ENCODE results near the gene SRSF5. TPM values are rescaled to one million over a fixed set of nuclear protein-coding genes. Genes with fewer than 3 reads are reported as not detected.

The SRSF5 gene
- total and polyA plus RNA-seq, 2 donors (not counting 3 experiments of a cell fraction or from before 2014, with no cell fraction given), result 192 to 253 TPM

DNA sequence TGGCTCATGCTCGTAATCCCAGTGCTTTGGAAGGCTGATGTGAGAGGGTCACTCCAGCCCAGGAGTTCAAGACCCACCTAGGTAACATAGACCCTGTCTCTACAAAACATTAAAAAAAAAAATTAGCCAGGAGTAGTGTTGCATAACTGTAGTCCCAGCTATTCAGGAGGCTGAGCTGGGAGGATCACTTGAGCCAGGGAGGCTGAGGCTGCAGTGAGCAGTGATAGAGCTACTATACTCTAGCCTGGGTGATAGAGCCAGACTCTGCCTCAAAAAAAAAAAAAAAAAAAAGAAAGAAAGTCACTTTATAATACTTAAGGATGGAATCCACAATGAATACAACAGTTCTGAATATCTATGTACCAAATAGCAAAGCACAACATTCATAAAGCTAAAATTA is 40.2 kb downstream of the SRSF5 start:
- DNase-seq (ENCODE audit: low read depth, low spot score), result no peak
- FAIRE-seq, result no peak
- dilution Hi-C loops (cut with MboI; ENCODE audit: extremely low pct_ligation_motif_present, low sequenced_read_pairs), result no loop called here

More for the DNA sequence above, 40.2 kb downstream of the SRSF5 start:
- H3K27ac ChIP-seq (ENCODE audit: insufficient read depth, low read depth, low read length), result no peak overlapping the region
- POLR2A ChIA-PET, result interaction anchor here (0.5 kb wide), 1 partner anchor 85 kb away, joined by 3 read pairs; no protein-coding TSS in a partner anchor
- H2AFZ ChIP-seq (ENCODE audit: low read depth, low read length), result no peak overlapping the region
- H3K4me3 ChIP-seq (replicated peaks in 1 of 3; ENCODE audit: insufficient read depth in 1 of 3, low read depth in 1 of 3, low read length in 3 of 3), result no peak overlapping the region
- no peak overlapping the region for H3K9ac ChIP-seq (replicated peaks; ENCODE audit: extremely low read depth, insufficient read depth, low read length)
- CTCF ChIA-PET, result interaction anchor here (2.0 to 3.0 kb wide), 2 partner anchors 76 to 221 kb away, joined by 6 to 8 read pairs; no protein-coding TSS in a partner anchor
- TF ChIP-seq JUN (IDR thresholded peaks at IDR 0.05; ENCODE audit: borderline replicate concordance, insufficient read depth, insufficient read length, low read depth) (no peak), EZH2 (IDR thresholded peaks at IDR 0.05; ENCODE audit: borderline replicate concordance, low read depth, low read length, severe bottlenecking) (no peak), GATA2 (IDR thresholded peaks at IDR 0.05; ENCODE audit: insufficient read depth, insufficient read length, low read depth, low read length) (no peak), POLR2AphosphoS5 (IDR thresholded peaks at IDR 0.05; ENCODE audit: insufficient read depth, low read depth, low read length) (no peak), FOS (IDR thresholded peaks at IDR 0.05; ENCODE audit: borderline replicate concordance, insufficient read depth, low read length) (no peak), MYC (IDR thresholded peaks at IDR 0.05; ENCODE audit: low read depth, low read length) (no peak), POLR2A (IDR thresholded peaks at IDR 0.05; ENCODE audit: low read depth, low read length) (no peak)
- TF ChIP-seq, protein P1, sequence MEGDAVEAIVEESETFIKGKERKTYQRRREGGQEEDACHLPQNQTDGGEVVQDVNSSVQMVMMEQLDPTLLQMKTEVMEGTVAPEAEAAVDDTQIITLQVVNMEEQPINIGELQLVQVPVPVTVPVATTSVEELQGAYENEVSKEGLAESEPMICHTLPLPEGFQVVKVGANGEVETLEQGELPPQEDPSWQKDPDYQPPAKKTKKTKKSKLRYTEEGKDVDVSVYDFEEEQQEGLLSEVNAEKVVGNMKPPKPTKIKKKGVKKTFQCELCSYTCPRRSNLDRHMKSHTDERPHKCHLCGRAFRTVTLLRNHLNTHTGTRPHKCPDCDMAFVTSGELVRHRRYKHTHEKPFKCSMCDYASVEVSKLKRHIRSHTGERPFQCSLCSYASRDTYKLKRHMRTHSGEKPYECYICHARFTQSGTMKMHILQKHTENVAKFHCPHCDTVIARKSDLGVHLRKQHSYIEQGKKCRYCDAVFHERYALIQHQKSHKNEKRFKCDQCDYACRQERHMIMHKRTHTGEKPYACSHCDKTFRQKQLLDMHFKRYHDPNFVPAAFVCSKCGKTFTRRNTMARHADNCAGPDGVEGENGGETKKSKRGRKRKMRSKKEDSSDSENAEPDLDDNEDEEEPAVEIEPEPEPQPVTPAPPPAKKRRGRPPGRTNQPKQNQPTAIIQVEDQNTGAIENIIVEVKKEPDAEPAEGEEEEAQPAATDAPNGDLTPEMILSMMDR (IDR thresholded peaks at IDR 0.05; ENCODE audit: extremely low read depth in 1 of 2, insufficient read depth in 1 of 2, low read depth in 1 of 2, low read length in 2 of 2), result no peak
- TF ChIP-seq, protein P2, sequence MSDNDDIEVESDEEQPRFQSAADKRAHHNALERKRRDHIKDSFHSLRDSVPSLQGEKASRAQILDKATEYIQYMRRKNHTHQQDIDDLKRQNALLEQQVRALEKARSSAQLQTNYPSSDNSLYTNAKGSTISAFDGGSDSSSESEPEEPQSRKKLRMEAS (IDR thresholded peaks at IDR 0.05; ENCODE audit: insufficient read depth, insufficient read length), result no peak
- no peaks in the 10 kb centered on the region for H3K9me1 ChIP-seq (replicated peaks; ENCODE audit: control insufficient read depth, extremely low read depth, insufficient read depth, low read length)
- H3K79me2 ChIP-seq (ENCODE audit: control insufficient read depth, insufficient read depth, low read length), result no peaks in the 10 kb centered on the region
- no peaks in the 10 kb centered on the region for H3K9me3 ChIP-seq (replicated peaks; ENCODE audit: control insufficient read depth, insufficient read depth, low read length)
- H3K4me1 ChIP-seq (ENCODE audit: control insufficient read depth, extremely low read depth, insufficient read depth, low read length), result no peaks in the 10 kb centered on the region
- no peak overlapping the region for H3K4me2 ChIP-seq (ENCODE audit: insufficient read depth, low read length)
- H4K20me1 ChIP-seq (replicated peaks; ENCODE audit: control insufficient read depth, extremely low read depth, insufficient read depth, low read length), result no peaks in the 10 kb centered on the region
- BruUV-seq (replicated peaks), result no TSS peak
- peaks cover 0 to 5% of the 10 kb centered on the region in 2 experiments for H3K27me3 ChIP-seq (ENCODE audit: control insufficient read depth in 2 of 2, insufficient read depth in 2 of 2, low read length in 2 of 2)
- intact Hi-C loops (cut with micrococcal nuclease), result no loop called here
- H3K36me3 ChIP-seq (ENCODE audit: control insufficient read depth in 2 of 2, extremely low read depth in 1 of 2, insufficient read depth in 2 of 2, low read length in 2 of 2), result no peaks in the 10 kb centered on the region

Measured in endothelial cell of umbilical vein (primary cell).